Hepatocyte (in vitro differentiated cells): Measurements from ENCODE around the gene FBXL13. TPM values are rescaled to one million over a fixed set of nuclear protein-coding genes. Genes with fewer than 3 reads are reported as not detected.

ENCODE experiments used
- DNase-seq: peaks from one replicate; pipeline ENCODE4 v3.0.0-alpha.2; 2016; ENCODE audit warnings: low spot score
- H2AFZ ChIP-seq: fragments of 200-600 bp; sonication (generic); 2 replicates; pipeline ENCODE4 v1.6.0; 2016; ENCODE audit warnings: antibody characterized with exemption, mild to moderate bottlenecking
- H3K27ac ChIP-seq: fragments of 200-600 bp; sonication (generic); 2 replicates; pipeline ENCODE4 v1.5.1; 2016; ENCODE audit warnings: mild to moderate bottlenecking
- H3K27me3 ChIP-seq: fragments of 200-600 bp; sonication (generic); 2 replicates; pipeline ENCODE4 v1.6.1; 2016
- H3K36me3 ChIP-seq: fragments of 200-600 bp; sonication (generic); replicated peaks from 2 replicates; pipeline ENCODE4 v1.5.1; 2016; ENCODE audit warnings: low read depth; ENCODE audit not compliant: insufficient read depth
- H3K4me1 ChIP-seq: fragments of 200-600 bp; sonication (generic); 2 replicates; pipeline ENCODE4 v1.5.1; 2016; ENCODE audit warnings: mild to moderate bottlenecking, moderate library complexity; ENCODE audit not compliant: insufficient read depth
- H3K4me2 ChIP-seq: fragments of 200-600 bp; sonication (generic); 2 replicates; pipeline ENCODE4 v1.6.0; 2016
- H3K4me3 ChIP-seq: fragments of 200-600 bp; sonication (generic); 2 replicates; pipeline ENCODE4 v1.5.1; 2016; ENCODE audit warnings: mild to moderate bottlenecking
- H3K79me2 ChIP-seq: fragments of 200-600 bp; sonication (generic); 2 replicates; pipeline ENCODE4 v1.6.0; 2017; ENCODE audit warnings: mild to moderate bottlenecking
- H3K9me2 ChIP-seq: fragments of 200-600 bp; sonication (generic); replicated peaks from 2 replicates; pipeline ENCODE4 v1.6.0; 2017; ENCODE audit warnings: mild to moderate bottlenecking; ENCODE audit not compliant: insufficient read depth
- H3K9me3 ChIP-seq: fragments of 200-600 bp; sonication (generic); 2 replicates; pipeline ENCODE4 v1.5.1; 2016; ENCODE audit warnings: low read depth, mild to moderate bottlenecking
- H4K20me1 ChIP-seq: fragments of 200-600 bp; sonication (generic); 2 replicates; pipeline ENCODE4 v1.6.0; 2016; ENCODE audit warnings: mild to moderate bottlenecking; ENCODE audit not compliant: insufficient read depth, poor library complexity, severe bottlenecking
- CTCF ChIP-seq: fragments of 200-600 bp; sonication (generic); IDR thresholded peaks from 2 replicates; pipeline ENCODE4 v1.5.1; 2016; ENCODE audit warnings: antibody characterized with exemption, mild to moderate bottlenecking; ENCODE audit not compliant: poor library complexity
- EZH2 ChIP-seq: fragments of 200-600 bp; sonication (generic); IDR thresholded peaks from 2 replicates; pipeline ENCODE4 v1.6.1; 2016; ENCODE audit warnings: antibody characterized with exemption, mild to moderate bottlenecking, borderline replicate concordance
- EZH2phosphoT487 ChIP-seq: fragments of 200-600 bp; sonication (generic); IDR thresholded peaks from one replicate; pipeline ENCODE4 v1.6.1; 2018; ENCODE audit warnings: antibody characterized with exemption, mild to moderate bottlenecking, low read depth, moderate library complexity; ENCODE audit not compliant: unreplicated experiment, severe bottlenecking
- WGBS: methylation state at CpG from one replicate; pipeline ENCODE4 v1.1.6; 2016; ENCODE audit warnings: low lambda C conversion rate; ENCODE audit errors: missing lambda C conversion rate; 5-methylcytosine and 5-hydroxymethylcytosine counted together
- polyA plus RNA-seq: library from polyadenylated mRNA; unstranded; fragments of >200 nt; fragmentation: Nextera tagmentation; extraction: Ambion mirVana; gene quantifications from 2 replicates; pipeline ENCODE4 v1.2.1, GENCODE V29; 2016
- total RNA-seq: library from RNA; depleted of rRNA; stranded (reverse); fragments of >200 nt; gene quantifications from 2 replicates; pipeline ENCODE4 v1.2.3, GENCODE V29; 2014

The FBXL13 gene
- total and polyA plus RNA-seq, 2 experiments from 2014 or later: 0.30 to 1.8 TPM

DNA sequence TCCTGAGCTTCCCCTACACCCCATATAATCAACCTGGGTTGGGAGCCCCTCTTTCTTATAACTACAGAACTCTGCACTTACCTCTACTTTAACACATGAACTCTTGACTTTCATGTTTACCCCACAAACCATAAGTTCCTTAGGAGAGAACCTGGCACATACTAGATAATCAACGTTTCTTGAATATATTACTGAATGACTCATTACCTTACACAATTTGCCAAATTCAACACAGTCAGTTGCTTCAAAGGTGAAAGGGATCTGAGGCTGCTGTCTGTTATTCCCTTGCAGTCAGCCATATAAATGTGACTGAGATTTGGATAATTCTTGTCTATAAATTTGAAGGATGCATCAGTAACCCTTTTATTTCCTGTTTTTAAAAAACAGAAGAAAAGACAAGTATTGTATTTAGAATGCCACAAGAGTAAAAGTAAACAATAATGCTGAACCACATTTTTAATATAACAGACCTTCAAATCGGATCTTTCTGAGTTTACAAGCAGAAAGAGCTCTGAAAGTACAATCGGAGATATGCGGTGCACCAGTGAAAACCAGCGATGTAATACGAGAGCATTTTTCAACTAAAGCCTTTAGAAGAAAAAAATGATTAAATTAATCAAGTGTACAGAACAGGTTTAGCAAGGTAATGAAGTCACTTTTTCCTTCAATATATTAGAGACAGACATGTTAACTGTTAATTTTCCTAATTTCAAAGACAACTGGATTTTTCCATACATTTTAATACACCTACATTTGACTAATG, 191.3 kb downstream of the FBXL13 start:
- H2AFZ ChIP-seq: no peak overlapping the region
- H3K27me3 ChIP-seq: no peaks in the 10 kb centered on the region
- H3K4me2 ChIP-seq: no peak overlapping the region
- DNase-seq: no peak
- TF ChIP-seq EZH2phosphoT487 (no peak), CTCF (no peak)
- WGBS: 60% methylated on average over 6 of the region's 6 CpGs
- H3K79me2 ChIP-seq: no peaks in the 10 kb centered on the region
- no peaks in the 10 kb centered on the region for H3K36me3 ChIP-seq
- peak overlapping the region; percentile 32 for H3K27ac ChIP-seq
- no peaks in the 10 kb centered on the region for H3K9me3 ChIP-seq
- peaks cover 4% of the 10 kb centered on the region for H3K4me1 ChIP-seq
- H3K4me3 ChIP-seq: no peak overlapping the region
- H3K9me2 ChIP-seq: no peaks in the 10 kb centered on the region
- no peaks in the 10 kb centered on the region for H4K20me1 ChIP-seq

DNA sequence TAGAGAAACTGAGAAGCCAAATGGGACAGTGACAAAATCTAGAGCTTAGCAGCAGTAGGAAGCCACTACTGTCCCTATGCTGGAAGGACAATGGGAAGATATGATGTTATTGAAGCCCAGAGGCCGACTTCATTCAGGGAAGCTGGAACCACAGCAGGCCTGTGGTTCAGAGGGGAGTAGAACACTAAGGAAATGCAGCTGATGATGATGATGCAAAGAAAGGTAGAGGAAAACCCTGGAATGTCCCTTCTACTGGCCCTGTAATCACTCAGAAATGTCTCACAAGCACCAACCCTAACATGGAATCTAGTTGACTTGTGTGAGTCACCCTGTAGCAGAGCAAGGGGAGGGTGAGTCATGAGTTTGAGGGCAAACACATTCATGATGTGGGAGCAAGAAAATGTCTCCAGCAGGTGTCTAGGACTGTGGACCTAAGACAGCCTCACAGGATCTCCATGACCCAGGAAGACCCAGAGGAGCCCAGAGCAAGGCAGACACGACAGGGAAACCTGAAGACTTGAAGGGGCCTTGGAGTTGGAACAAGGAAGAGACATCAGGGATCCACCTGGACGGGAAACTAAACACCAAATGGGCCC, 198.8 kb downstream of the FBXL13 start:
- H3K27me3 ChIP-seq: no peaks in the 10 kb centered on the region
- no peak for TF ChIP-seq EZH2
- no peak for TF ChIP-seq CTCF
- no peak for TF ChIP-seq EZH2phosphoT487
- no peaks in the 10 kb centered on the region for H4K20me1 ChIP-seq
- H3K4me1 ChIP-seq: peaks cover 8% of the 10 kb centered on the region
- WGBS: 96% methylated on average over 3 of the region's 3 CpGs
- H3K9me2 ChIP-seq: no peaks in the 10 kb centered on the region
- no peak overlapping the region for H3K4me2 ChIP-seq
- H2AFZ ChIP-seq: no peak overlapping the region
- no peaks in the 10 kb centered on the region for H3K79me2 ChIP-seq
- no peaks in the 10 kb centered on the region for H3K36me3 ChIP-seq
- H3K9me3 ChIP-seq: no peaks in the 10 kb centered on the region
- H3K27ac ChIP-seq: peak overlapping the region; percentile 89
- peak; percentile 81 for DNase-seq
- no peak overlapping the region for H3K4me3 ChIP-seq

- no peaks in the 10 kb centered on the region for H4K20me1 ChIP-seq
- TF ChIP-seq EZH2phosphoT487 (no peak), CTCF (no peak), EZH2 (no peak)
- no peak overlapping the region for H2AFZ ChIP-seq
- peak overlapping the region; percentile 89 for H3K27ac ChIP-seq
- no peak overlapping the region for H3K4me3 ChIP-seq
- no peak for DNase-seq
- H3K36me3 ChIP-seq: no peaks in the 10 kb centered on the region
- no peaks in the 10 kb centered on the region for H3K9me2 ChIP-seq
- no peaks in the 10 kb centered on the region for H3K9me3 ChIP-seq
- peaks cover 8% of the 10 kb centered on the region for H3K4me1 ChIP-seq
- H3K79me2 ChIP-seq: no peaks in the 10 kb centered on the region
- WGBS: 77% methylated on average over 1 of the region's 1 CpG
- H3K27me3 ChIP-seq: no peaks in the 10 kb centered on the region
- H3K4me2 ChIP-seq: no peak overlapping the region
Observed at GRCh38 chr7:102874966-102875365, 199.6 kb downstream of the FBXL13 start.
